Mesothelial cell of epicardium (in vitro differentiated cells): ENCODE data around the gene SLC46A1. TPM values are rescaled to one million over a fixed set of nuclear protein-coding genes. Genes with fewer than 3 reads are reported as not detected.

Experiments
- DNase-seq, 2 experiments: peaks; one replicate each; pipeline ENCODE4 v3.0.0; 2021; ENCODE audit warnings: low spot score in 2 of 2; ENCODE audit not compliant: unreplicated experiment in 2 of 2
- H3K27ac Mint-ChIP-seq: 2 replicates; pipeline ENCODE4 v1.8.0; 2021; ENCODE audit warnings: mixed read lengths
- H3K27me3 Mint-ChIP-seq: 2 replicates; pipeline ENCODE4 v1.8.0; 2021; ENCODE audit warnings: low read depth, mixed read lengths
- H3K36me3 Mint-ChIP-seq: 2 replicates; pipeline ENCODE4 v1.8.0; 2021; ENCODE audit warnings: mixed read lengths
- H3K4me1 Mint-ChIP-seq: 2 replicates; pipeline ENCODE4 v1.8.0; 2021; ENCODE audit warnings: mixed read lengths
- H3K4me3 Mint-ChIP-seq: 2 replicates; pipeline ENCODE4 v1.8.0; 2021; ENCODE audit warnings: mild to moderate bottlenecking, moderate library complexity, mixed read lengths
- H3K9me3 Mint-ChIP-seq: 2 replicates; pipeline ENCODE4 v1.8.0; 2021; ENCODE audit warnings: mixed read lengths
- CTCF ChIP-seq: fragments of 200-600 bp; sonication (generic); IDR thresholded peaks from one replicate; pipeline ENCODE4 v1.5.0; 2021; ENCODE audit warnings: antibody characterized with exemption; ENCODE audit not compliant: unreplicated experiment
- total RNA-seq: library from RNA; stranded (reverse); gene quantifications from 3 replicates; pipeline ENCODE4 v1.2.1, GENCODE V29; 2021

SLC46A1 gene
- total RNA-seq, 1 donor from 2014 or later: 13.3 TPM

DNA sequence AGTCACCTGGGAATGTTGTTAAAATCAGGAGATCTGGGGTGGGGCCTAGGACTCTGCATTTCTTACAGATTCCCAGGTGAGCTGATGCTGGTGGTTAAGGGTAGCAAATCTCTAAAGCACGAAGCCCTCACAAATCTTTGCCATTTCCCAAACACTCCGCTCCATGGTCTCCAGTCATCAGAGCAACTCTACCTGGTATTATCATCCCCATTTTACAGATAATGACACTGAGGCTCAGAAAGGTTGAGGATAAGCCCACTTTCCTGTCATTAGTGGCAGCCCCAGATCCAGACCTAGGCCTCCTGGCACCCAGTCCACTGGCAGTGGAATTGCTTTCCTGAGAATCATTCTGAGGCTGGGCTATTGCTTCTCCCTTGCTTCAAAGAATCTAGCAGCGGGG lies 8.7 kb downstream of the SLC46A1 start:
- peaks cover 7% of the 10 kb centered on the region for H3K36me3 Mint-ChIP-seq
- no peak overlapping the region for H3K4me3 Mint-ChIP-seq
- no peaks in the 10 kb centered on the region for H3K4me1 Mint-ChIP-seq
- no peaks in the 10 kb centered on the region for H3K27me3 Mint-ChIP-seq
- no peaks in the 10 kb centered on the region for H3K9me3 Mint-ChIP-seq
- no peak overlapping the region for H3K27ac Mint-ChIP-seq
- DNase-seq: no peak
- TF ChIP-seq CTCF: no peak

DNA sequence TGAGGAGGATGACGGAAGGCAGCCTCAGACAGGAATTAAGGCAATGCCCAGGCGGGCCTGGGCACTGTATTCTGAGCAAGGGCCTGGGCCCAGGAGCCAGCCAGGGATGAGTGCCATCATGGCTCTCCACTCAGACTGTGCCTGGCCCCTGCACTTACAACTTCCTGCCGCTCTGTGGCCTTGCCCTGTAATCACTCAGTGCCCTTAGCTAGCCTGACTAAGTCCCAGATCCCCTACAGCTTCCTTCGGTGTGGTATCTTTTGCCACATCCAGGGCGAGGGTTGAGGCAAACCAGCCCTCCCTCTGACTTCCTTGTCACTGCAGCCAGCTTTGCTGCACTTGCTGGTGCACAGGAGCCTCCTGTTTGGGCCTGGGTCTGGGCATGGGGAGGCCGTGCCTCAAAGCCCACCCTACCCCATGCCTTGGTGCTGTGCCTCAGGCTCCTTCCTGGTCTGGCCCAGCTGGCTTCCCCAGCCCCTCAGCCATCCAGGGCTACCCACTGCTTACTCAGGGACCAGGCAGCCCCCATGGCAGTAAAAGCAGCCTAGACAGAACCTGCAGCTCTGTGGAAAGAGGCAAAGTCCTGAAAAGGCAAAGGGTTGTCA lies 9.3 kb downstream of the SLC46A1 start:
- no peak overlapping the region for H3K27ac Mint-ChIP-seq
- H3K9me3 Mint-ChIP-seq: no peaks in the 10 kb centered on the region
- no peak for DNase-seq
- H3K27me3 Mint-ChIP-seq: no peaks in the 10 kb centered on the region
- TF ChIP-seq CTCF: no peak
- peaks cover 7% of the 10 kb centered on the region for H3K36me3 Mint-ChIP-seq
- H3K4me1 Mint-ChIP-seq: no peaks in the 10 kb centered on the region
- H3K4me3 Mint-ChIP-seq: no peak overlapping the region

GRCh38 chr17:28395968-28396367 lies 10.0 kb downstream of the SLC46A1 start:
- no peaks in the 10 kb centered on the region for H3K9me3 Mint-ChIP-seq
- no peak overlapping the region for H3K4me3 Mint-ChIP-seq
- no peaks in the 10 kb centered on the region for H3K27me3 Mint-ChIP-seq
- peaks cover 3% of the 10 kb centered on the region for H3K36me3 Mint-ChIP-seq
- H3K4me1 Mint-ChIP-seq: no peaks in the 10 kb centered on the region
- TF ChIP-seq CTCF: no peak
- no peak overlapping the region for H3K27ac Mint-ChIP-seq
- DNase-seq: no peak

- DNase-seq: no peak
- H3K4me3 Mint-ChIP-seq: no peak overlapping the region
- peaks cover 8% of the 10 kb centered on the region for H3K36me3 Mint-ChIP-seq
- no peaks in the 10 kb centered on the region for H3K27me3 Mint-ChIP-seq
- H3K27ac Mint-ChIP-seq: no peak overlapping the region
- no peak for TF ChIP-seq CTCF
- H3K9me3 Mint-ChIP-seq: no peaks in the 10 kb centered on the region
- H3K4me1 Mint-ChIP-seq: no peaks in the 10 kb centered on the region
Observed at GRCh38 chr17:28395426-28395825, 10.6 kb downstream of the SLC46A1 start.

GRCh38 chr17:28394337-28395116 lies 11.5 kb downstream of the SLC46A1 start:
- H3K27ac Mint-ChIP-seq: no peak overlapping the region
- H3K4me1 Mint-ChIP-seq: no peaks in the 10 kb centered on the region
- TF ChIP-seq CTCF: no peak
- DNase-seq: no peak
- H3K9me3 Mint-ChIP-seq: no peaks in the 10 kb centered on the region
- peaks cover 16% of the 10 kb centered on the region for H3K36me3 Mint-ChIP-seq
- H3K4me3 Mint-ChIP-seq: no peak overlapping the region
- H3K27me3 Mint-ChIP-seq: no peaks in the 10 kb centered on the region
